Kidney capillary endothelial cell (primary cell): ENCODE data around the gene MAD2L1BP.
"Not testable (repeated sequence)": the region's sequence is repeated elsewhere in the genome, so short reads cannot be mapped to it uniquely, and the experiment has no call there.

Experiments
- DNase-seq: peaks from one replicate; pipeline ENCODE4 v3.0.0-alpha.2; 2018; ENCODE audit warnings: low spot score

Gene MAD2L1BP

DNA sequence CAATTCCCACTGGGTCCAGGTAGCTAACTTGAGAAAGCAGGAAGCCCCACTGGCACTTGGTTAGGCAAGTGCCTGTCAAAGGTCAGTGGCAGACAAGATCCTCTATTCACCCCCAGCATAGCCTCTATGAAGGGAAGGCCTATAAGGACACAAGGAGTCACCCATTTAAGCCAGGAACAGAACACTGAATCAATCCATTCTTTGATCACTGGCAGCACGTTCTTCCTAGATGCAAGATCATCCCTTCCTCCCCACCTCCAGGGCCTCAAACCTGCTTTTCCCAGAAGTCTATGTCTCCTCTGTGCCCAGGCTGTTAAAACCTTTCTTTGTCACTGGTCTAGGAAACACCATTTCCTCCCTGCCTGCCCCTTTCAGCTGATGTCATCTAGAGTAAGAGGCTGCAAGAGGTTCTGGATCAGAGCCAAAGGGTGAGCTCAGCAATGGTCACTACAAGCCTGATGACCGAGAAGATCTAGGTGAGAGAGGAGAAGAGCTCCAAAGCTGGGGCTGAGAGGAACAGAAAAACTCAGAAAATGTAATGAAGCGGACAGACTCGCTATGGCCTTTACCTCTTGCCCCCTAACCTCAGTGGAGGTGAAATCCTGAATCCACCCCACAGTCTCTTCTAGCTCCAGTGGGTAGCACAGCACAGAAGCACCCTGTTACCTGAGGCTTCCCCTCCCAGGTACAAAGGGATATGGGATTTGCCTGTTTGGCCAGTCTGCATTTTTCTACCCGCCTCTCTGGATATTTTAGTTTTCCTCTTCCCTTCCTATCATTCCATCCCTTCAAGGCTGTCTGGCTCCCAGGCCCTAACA lies 8.4 kb upstream of the MAD2L1BP start:
- DNase-seq: peak; percentile 97

DNA sequence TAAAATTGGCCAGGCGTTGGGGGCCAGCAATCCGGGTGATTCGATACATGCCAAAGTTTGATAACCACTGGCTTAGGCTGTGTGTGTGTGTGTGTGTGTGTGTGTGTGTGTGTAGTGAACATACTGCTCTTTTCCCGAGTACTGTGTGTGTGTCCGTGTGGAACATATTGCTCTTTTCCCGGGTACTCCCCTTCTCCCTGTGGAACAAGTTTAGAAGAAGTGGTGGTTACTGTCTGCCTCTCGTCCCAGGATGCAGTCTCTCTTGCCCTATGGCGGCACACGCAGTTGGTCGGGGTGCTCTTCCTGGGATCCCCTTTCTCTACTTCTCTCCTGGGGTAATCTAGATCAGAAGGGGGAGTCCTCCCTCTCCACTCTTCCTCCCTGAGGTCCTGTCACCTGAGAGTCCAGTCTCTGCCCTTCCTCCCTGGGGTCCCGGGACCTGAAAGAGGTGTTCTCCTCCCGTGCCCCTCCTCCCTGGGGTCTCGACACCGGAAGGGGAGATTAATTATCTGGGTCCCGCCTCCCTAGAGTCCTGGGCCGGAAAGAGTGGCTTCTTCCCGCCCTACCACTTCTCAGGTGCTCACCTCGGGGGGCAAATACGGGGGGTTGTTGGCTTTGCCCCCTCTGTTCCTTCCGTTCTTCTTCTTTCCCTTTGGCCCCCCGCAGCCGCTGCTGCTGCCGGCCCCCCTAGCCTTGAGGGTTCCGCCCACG lies 7.1 kb upstream of the MAD2L1BP start:
- DNase-seq: no peak

DNA sequence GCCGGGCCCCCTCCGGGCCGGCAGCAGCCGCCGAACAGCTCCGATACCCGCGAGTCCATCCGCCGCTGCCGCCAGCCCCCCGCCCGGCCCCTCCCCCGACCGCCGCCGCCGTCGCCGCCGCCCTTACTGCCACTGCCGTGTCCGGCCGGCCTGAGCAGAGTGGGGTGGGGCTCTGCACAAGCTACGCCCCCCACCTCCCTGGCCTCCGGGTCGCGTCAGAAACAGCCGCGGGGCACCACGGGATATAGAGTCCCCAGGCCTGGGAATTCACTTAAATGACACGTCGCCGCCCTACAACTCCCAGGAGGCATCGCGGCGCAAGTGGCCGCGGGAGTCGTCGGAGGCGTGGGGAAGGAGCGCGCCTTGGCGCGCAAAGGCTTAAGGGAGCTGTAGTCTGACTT lies 6.5 kb upstream of the MAD2L1BP start, which contains the start of gene GTPBP2:
GTPBP2 (minus strand) TSS at position 161 of the 401 bp plus-strand sequence; CDS start at position 59, 102 bp downstream.
- DNase-seq: peak; percentile 98

DNA sequence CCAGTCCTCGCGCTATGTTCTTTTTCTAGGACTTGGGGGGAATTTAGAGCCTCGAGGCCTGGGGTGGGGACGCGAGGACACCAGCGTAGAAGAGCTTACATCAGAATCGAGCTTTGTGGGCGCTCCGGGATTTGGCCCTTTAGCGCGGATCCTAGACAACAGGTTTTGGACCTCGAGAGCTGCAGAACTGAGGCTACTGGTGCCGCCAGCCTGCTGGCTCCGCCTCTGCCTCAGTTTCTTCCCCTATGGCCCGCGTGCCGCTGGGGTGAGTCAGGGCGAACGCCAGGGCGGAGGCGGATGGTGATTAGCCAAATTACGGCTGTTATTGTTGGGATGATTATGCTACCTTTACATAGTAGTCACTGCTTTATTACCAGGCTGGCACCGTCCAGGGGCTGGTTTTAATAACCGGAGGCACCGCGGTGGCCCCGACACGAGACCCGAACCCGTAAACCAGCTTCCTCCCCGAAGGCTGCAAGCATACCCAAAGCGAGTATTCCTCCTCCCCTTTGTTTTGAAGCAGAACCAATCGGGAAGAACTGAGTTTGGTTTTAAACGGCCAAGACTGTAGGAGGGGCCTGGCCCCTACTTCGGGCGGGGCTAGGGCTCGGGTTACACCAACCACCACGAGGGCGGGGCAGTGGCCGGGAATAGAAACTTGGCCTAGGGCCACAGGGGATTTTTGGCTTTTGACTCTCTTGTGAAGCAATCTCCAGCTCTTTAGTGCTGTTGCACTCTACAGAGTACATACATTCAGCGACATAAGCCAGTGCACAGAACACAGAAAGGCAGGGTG lies 5.9 kb upstream of the MAD2L1BP start:
- peak; percentile 90 for DNase-seq

DNA sequence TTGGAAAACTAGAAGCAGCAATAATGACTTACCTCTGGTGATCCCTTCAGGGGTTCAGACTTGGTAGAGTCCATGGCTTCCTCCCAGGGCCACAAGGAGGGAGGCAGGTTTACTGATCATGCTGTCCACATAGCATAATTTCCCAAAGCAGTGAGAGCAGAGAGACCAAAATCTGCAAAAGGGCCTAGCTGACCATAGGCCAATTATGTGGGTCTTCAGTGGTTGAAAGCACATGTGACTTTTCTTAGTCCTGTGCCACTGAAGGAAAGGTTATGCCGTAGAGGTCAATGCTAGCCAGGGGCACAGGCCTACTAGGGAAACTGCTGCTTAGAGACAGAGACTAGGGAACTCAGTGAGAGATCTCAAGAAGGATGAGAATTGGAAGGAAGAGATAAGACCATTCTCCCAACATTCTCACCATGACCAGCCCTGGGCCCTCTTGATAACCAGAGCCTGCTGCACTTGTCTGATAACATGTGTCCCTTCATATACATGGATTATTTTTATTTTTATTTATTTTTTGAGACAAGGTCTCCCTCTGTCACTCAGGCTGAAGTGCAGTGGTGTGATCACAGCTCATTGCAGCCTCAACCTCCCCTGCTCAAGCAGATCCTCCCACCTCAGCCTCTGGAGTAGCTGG lies 4.5 kb upstream of the MAD2L1BP start:
- no peak for DNase-seq

DNA sequence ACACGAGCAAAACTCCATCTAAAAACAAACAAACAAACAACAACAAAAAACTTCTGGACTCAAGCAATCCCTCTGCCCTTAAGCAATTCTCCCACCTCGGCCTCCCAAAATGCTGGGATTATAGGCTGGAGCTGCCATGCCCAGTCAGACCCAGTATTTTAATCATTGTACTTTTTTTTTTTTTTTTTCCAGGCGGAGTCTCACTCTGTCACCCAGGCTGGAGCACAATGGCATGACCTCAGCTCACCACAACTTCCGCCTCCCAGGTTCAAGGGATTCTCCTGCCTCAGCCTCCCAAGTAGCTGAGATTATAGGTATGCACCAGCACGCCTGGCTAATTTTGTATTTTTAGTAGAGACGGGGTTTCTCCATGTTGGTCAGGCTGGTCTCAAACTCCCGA lies 2.6 kb upstream of the MAD2L1BP start:
- not testable (repeated sequence) for DNase-seq

DNA sequence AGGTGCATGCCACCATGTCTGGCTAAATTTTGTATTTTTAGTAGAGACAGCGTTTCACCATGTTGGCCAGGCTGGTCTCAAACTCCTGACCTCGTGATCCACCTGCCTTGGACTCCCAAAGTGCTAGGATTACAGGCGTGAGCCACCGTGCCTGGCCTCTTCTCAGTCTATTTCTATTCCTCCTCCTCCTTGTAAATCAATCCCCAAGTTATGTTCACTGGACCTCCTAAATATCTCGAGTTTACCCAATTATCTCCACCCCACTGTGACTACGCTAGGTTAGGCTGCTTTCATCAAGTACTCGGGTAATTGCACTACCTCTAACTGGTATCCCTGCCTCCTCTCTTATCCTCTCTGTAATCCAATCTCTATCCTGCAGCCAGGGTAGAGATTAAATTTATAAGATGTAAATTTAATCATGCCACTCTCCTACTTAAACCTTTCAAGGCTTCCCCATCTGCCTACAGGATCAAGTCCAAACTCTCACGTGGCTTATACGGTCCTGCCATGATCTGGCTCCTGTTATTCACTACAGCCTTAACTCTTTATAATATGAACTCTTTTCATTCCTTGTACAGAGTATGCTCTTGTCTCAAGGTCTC lies 837 bp upstream of the MAD2L1BP start:
- no peak for DNase-seq

DNA sequence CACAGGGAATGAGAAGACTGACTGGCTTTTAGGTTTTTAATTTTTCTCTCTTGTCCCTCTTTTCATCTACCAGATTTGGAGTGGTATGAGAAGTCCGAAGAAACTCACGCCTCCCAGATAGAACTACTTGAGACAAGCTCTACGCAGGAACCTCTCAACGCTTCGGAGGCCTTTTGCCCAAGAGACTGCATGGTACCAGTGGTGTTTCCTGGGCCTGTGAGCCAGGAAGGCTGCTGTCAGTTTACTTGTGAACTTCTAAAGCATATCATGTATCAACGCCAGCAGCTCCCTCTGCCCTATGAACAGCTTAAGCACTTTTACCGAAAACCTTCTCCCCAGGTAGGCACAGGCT lies 644 bp downstream of the MAD2L1BP start:
- no peak for DNase-seq

DNA sequence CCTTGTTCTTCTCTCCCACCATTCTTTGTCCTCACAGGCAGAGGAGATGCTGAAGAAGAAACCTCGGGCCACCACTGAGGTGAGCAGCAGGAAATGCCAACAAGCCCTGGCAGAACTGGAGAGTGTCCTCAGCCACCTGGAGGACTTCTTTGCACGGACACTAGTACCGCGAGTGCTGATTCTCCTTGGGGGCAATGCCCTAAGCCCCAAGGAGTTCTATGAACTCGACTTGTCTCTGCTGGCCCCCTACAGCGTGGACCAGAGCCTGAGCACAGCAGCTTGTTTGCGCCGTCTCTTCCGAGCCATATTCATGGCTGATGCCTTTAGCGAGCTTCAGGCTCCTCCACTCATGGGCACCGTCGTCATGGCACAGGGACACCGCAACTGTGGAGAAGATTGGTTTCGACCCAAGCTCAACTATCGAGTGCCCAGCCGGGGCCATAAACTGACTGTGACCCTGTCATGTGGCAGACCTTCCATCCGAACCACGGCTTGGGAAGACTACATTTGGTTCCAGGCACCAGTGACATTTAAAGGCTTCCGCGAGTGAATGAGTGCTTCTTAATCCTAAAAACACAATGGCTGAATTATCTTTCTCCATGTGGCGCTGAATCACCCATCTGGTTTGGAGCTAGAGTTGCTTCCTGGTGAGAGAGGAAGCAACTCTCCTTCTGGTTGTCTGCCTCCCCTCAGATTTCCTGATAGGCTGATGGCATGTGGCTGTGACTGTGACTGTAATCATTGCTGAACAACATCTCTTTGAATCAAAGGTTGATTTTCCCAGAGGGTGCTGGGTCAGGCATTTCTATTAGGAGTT lies 4.6 kb downstream of the MAD2L1BP start:
- peak; percentile 69 for DNase-seq

DNA sequence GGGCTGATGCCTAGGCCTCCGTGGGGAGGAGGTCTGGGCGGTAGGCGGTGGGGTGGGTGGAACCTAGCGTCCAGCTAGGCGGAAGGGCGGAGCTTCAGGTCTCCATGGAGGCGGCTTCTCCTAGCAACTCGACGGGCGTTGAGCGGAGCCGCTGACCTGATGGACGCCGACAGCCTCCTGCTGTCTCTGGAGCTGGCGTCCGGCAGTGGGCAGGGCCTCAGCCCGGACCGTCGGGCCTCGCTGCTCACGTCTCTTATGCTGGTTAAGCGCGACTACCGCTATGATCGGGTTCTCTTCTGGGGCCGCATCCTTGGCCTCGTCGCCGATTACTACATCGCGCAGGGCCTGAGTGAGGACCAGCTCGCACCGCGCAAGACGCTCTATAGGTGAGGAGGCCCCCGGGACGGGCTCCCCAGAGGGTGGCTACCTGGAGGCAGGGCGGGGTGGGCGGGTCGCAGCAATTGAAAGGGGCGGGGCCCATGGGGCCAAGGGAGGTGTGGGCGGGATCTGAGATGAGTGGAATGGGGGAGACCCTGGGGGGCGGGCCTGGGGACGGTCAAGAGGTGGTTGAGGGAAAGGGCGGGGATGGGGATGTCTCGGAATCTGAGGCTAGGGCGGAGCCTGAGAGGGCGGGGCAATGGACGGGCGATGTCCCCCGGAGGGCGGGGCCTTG lies 9.4 kb downstream of the MAD2L1BP start, which contains the start of gene RSPH9:
RSPH9 (plus strand) TSS at position 97 of the 673 bp plus-strand sequence; CDS start at position 160, 63 bp downstream.
- peak; percentile 46 for DNase-seq

DNA sequence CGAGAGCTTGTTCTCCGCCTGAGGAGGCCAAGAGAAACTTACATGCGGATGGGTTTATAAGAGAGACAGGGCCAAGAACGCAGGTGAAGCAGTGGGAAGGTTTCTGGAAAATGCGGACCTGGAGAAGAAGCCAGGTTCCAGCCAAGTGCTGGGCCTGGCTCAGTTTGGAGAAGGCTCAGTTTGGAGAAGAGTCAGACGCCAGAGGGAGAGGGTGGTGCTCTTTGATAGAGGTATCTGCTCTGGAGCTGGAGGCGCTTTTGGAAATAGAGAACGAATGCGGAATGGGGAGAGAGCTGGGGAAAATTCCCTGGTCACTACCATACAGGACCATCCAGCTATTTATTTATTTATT lies 9.9 kb downstream of the MAD2L1BP start:
- no peak for DNase-seq

DNA sequence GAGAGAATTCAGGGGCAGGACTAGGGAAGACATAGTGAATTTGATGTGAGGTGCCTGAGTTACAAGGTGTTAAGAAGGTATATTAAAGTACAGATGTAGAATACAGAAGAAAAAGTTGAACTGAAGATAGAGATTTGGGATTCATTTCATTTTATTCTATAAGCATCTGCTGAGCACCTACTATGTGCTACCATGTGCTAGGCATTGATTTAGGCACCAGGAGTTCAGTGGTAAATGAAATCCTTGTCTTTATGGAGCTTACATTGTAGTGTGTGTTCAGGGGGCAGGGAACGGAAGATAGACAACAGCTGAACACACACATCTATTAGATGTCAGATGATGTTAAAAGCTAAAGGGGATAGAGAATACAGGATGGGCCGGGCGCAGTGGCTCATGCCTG lies 12.0 kb downstream of the MAD2L1BP start:
- DNase-seq: no peak

DNA sequence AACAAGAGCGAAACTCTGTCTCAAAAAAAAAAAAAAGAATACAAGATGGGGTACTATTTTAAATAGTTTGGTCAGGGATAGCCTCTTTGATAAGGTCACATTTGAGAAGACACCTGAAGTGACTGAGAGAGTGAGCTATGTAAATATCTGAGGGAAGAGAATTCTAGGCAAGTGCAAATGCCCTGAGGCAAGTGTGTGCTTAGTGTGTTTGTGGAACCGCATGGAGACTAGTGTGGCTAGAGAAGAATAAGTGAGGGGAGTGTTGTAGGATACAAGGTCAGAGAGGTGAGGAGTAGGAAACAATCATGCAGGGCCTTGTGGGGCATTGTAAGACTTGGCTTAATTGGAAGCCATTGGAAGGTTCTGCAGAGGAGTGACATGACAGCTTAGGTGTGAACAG lies 12.6 kb downstream of the MAD2L1BP start:
- no peak for DNase-seq

DNA sequence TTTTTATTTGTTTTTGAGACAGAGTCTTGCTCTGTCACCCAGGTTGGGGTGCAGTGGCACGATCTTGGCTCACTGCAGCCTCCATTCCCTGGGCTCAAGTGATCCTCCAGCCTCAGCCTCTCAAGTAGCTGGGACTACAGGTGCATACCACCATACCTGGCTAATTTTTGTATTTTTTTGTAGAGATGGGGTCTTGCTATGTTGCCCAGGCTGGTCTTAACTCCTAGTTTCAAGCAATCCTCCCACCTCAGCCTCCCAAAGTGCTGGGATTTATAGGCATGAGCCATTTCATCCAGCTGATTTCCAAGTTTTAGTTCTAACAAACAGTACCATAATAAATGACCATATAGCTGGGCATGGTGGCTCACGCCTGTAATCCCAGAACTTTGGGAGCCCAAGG lies 17.2 kb downstream of the MAD2L1BP start:
- not testable (repeated sequence) for DNase-seq

DNA sequence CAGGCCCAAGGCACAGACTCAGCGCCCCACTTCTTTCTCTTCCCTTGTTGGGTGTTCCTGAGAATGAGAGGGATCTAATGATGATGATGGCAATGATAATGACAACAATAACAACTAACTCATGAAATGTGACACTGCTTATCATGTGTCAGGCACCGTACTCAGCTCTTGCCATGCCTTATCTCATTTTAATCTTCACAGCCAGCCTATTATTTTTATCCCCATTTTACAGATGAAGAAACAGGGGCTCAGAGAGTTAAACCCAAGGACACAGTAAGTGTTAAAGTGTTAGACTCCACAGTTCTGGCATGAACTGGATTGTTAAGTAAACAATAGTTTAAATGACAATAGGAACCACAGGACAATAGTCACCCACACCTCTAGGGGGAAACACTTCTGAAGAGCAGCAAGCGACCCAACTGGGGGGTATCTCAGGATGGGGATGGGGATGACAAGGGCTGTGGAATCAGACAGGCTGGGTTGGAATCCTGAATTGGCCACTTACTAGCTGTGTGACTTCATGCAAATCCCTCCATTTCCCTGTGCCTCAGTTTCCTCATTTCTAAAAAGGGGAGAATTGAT lies 21.7 kb downstream of the MAD2L1BP start:
- DNase-seq: no peak

DNA sequence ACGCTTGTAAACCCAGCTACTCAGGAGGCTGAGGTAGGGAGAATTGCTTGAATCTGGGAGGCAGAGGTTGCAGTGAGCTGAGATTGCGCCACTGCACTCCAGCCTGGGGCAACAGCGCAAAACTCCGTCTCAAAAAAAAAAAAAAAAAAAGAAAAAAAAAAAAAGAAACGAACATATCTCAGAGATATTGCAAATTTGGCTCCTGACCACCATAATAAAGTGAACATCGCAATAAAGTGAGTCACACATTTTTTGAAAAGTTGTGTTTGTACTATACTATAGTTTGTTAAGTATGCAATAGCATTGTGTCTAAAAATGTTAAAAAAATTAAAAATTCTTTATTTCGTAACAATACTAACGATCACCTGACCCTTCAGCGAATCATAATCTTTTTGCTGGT lies 22.5 kb downstream of the MAD2L1BP start:
- DNase-seq: no peak

DNA sequence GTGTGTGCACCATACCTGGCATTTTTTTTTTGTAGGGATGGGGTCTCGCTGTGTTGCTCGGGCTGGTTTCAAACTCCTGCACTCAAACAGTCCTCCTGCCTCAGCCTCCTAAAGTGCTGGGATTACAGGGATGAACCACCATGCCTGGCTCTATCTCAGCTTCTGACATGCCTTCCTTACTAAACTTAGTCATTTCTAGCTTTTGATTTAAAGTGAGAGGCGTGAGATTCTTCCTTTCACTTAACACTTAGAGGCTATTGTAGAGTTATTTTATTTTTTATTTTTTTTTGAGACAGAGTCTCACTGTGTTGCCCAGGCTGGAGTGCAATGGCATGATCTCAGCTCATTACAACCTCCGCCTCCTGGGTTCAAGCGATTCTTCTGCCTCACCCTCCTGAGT lies 27.3 kb downstream of the MAD2L1BP start:
- not testable (repeated sequence) for DNase-seq

DNA sequence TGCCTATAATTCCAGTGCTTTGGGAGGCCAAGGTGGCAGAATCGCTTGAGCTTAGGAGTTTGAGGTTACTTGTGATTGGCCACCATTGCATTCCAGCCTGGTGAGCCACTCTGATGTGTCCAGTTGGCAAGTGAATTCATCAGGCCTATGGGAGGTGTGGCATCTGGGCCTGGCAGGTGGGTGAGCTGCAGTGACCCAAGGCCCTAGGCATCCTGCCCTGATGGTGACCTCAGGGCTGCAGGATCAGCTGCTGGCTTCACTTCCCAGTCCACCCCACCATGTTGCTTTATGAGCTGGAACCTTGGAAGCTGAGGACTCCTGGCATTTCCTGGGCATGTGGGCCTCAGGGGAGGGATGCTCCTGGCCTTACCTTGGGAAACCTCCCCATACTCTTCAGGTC lies 29.7 kb downstream of the MAD2L1BP start:
- no peak for DNase-seq

DNA sequence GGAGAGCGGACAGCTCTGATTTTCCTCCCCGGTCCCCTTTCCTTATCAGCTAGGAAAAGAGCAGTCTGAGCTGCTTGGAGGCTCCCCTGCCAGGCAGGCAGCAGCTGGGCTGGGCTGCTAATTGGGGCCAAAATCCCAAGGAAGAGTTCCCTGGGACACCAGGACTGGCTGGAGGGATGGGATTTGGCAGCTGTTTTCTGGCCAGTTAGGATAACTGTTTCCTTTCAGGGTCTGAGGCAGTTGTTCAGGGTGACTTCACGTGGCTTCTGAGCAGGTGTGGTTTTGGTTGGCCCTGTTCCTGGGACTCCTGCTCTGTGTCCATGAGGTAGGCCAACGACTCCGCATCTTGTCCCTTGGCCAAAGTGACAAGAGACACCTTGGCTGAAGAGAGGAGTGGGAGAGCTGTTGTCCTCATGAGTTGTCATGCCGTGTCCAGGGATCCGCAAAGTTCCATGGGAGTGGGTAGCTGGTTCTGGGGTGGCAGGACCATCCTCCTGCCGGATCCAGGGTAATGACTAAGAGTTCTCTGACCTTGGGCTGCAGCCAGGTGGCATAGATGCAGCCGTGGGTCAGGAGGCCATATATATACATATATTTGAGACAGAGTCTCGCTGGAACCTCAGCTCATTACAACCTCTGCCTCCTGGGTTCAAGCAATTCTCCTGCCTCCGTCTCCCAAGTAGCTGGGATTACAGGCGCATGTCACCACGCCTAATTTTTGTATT lies 30.7 kb downstream of the MAD2L1BP start:
- no peak for DNase-seq
